ENCODE results near the gene USP47. TPM values are rescaled to one million over a fixed set of nuclear protein-coding genes. Genes with fewer than 3 reads are reported as not detected.
"Not testable (repeated sequence)": the region's sequence is repeated elsewhere in the genome, so short reads cannot be mapped to it uniquely, and the experiment has no call there.

The USP47 gene
- total RNA-seq, 1 experiment from 2014 or later = 24.2 TPM

GRCh38 chr11:11827272-11827671 is 14.5 kb upstream of the USP47 start:
- no TSS peak for BruUV-seq (replicated peaks)
- H3K4me3 ChIP-seq = no peak overlapping the region
- H3K79me2 ChIP-seq (ENCODE audit: low read depth) = no peaks in the 10 kb centered on the region
- no peaks in the 10 kb centered on the region for H3K27me3 ChIP-seq (ENCODE audit: insufficient read depth, low read depth)
- H3K4me1 ChIP-seq (replicated peaks; ENCODE audit: insufficient read depth) = no peaks in the 10 kb centered on the region
- no peaks in the 10 kb centered on the region for H3K9me3 ChIP-seq (ENCODE audit: insufficient read depth, low read depth)
- POLR2A ChIA-PET (ENCODE audit: unreplicated experiment) = interaction anchor here (0.5 to 0.6 kb wide), 2 partner anchors 78 to 79 kb away, joined by 5 to 6 read pairs; no protein-coding TSS in a partner anchor
- TF ChIP-seq EZH2 (IDR thresholded peaks at IDR 0.05; ENCODE audit: low read depth) (no peak), CTCF (conservative IDR thresholded peaks at IDR 0.05) (no peak)
- no peak overlapping the region for H3K27ac ChIP-seq
- no peaks in the 10 kb centered on the region for H4K20me1 ChIP-seq (ENCODE audit: insufficient read depth)
- H3K9me2 ChIP-seq (ENCODE audit: insufficient read depth) = no peaks in the 10 kb centered on the region
- intact Hi-C loops (cut with micrococcal nuclease; ENCODE audit: unreplicated experiment) = no loop called here
- H2AFZ ChIP-seq = no peak overlapping the region
- no peaks in the 10 kb centered on the region for H3F3A ChIP-seq (ENCODE audit: insufficient read depth, low read depth)
- H3K4me2 ChIP-seq = no peak overlapping the region
- no peaks in the 10 kb centered on the region for H3K36me3 ChIP-seq (ENCODE audit: low read depth)
- CTCF ChIA-PET = interaction anchor here (0.5 kb wide), 1 partner anchor 14 kb away, joined by 4 read pairs; no protein-coding TSS in a partner anchor
- DNase-seq = no peak

GRCh38 chr11:11831406-11831805 is 10.4 kb upstream of the USP47 start:
- H3K36me3 ChIP-seq (ENCODE audit: low read depth); H3K9me3 ChIP-seq (ENCODE audit: insufficient read depth, low read depth); H3F3A ChIP-seq (ENCODE audit: insufficient read depth, low read depth); BruUV-seq (replicated peaks); H3K4me2 ChIP-seq; CTCF ChIA-PET; POLR2A ChIA-PET (ENCODE audit: unreplicated experiment); DNase-seq; H3K4me3 ChIP-seq; H3K4me1 ChIP-seq (replicated peaks; ENCODE audit: insufficient read depth); H2AFZ ChIP-seq; H3K9me2 ChIP-seq (ENCODE audit: insufficient read depth); intact Hi-C loops (cut with micrococcal nuclease; ENCODE audit: unreplicated experiment); H4K20me1 ChIP-seq (ENCODE audit: insufficient read depth); H3K27ac ChIP-seq; H3K27me3 ChIP-seq (ENCODE audit: insufficient read depth, low read depth); H3K79me2 ChIP-seq (ENCODE audit: low read depth): not testable (repeated sequence)

GRCh38 chr11:11836676-11837231 is 5.0 kb upstream of the USP47 start:
- H3K27me3 ChIP-seq (ENCODE audit: insufficient read depth, low read depth) = no peaks in the 10 kb centered on the region
- H3F3A ChIP-seq (ENCODE audit: insufficient read depth, low read depth) = 0 out of 2 replicates have a peak, but pooled peaks cover under 1% of the 10 kb centered on the region
- TF ChIP-seq CTCF (conservative IDR thresholded peaks at IDR 0.05) (no peak), EZH2 (IDR thresholded peaks at IDR 0.05; ENCODE audit: low read depth) (no peak)
- no peaks in the 10 kb centered on the region; the same call in 1 of the 2 replicates for H3K9me3 ChIP-seq (ENCODE audit: insufficient read depth, low read depth)
- CTCF ChIA-PET = no interaction called here
- H3K27ac ChIP-seq = no peak overlapping the region
- no peaks in the 10 kb centered on the region for H3K9me2 ChIP-seq (ENCODE audit: insufficient read depth)
- POLR2A ChIA-PET (ENCODE audit: unreplicated experiment) = no interaction called here
- H3K4me2 ChIP-seq = no peak overlapping the region
- intact Hi-C loops (cut with micrococcal nuclease; ENCODE audit: unreplicated experiment) = no loop called here
- BruUV-seq (replicated peaks) = no TSS peak
- H3K36me3 ChIP-seq (ENCODE audit: low read depth) = no peaks in the 10 kb centered on the region
- DNase-seq = no peak
- 0 out of 2 replicates have a peak, but pooled peaks cover 7% of the 10 kb centered on the region for H3K4me1 ChIP-seq (replicated peaks; ENCODE audit: insufficient read depth)
- no peaks in the 10 kb centered on the region for H4K20me1 ChIP-seq (ENCODE audit: insufficient read depth)
- H2AFZ ChIP-seq = no peak overlapping the region
- no peak overlapping the region for H3K4me3 ChIP-seq
- H3K79me2 ChIP-seq (ENCODE audit: low read depth) = peaks cover under 1% of the 10 kb centered on the region; the same call in 1 of the 2 replicates

- BruUV-seq (replicated peaks) = no TSS peak
- Histone ChIP-seq H3K9me2 (ENCODE audit: insufficient read depth) (no peaks in the 10 kb centered on the region), H3K27ac (no peak overlapping the region), H3F3A (ENCODE audit: insufficient read depth, low read depth) (peaks cover 16% of the 10 kb centered on the region; the same call in 1 of the 2 replicates), H4K20me1 (ENCODE audit: insufficient read depth) (no peaks in the 10 kb centered on the region), H3K4me3 (no peak overlapping the region), H3K9me3 (ENCODE audit: insufficient read depth, low read depth) (no peaks in the 10 kb centered on the region; the same call in 1 of the 2 replicates), H2AFZ (no peak overlapping the region), H3K4me2 (no peak overlapping the region), H3K79me2 (ENCODE audit: low read depth) (peaks cover 30% of the 10 kb centered on the region), H3K36me3 (ENCODE audit: low read depth) (no peaks in the 10 kb centered on the region), H3K4me1 (replicated peaks; ENCODE audit: insufficient read depth) (peaks cover 18% of the 10 kb centered on the region), H3K27me3 (ENCODE audit: insufficient read depth, low read depth) (no peaks in the 10 kb centered on the region)
- ChIA-PET CTCF (interaction anchor here (0.6 kb wide), 1 partner anchor 252 kb away, joined by 4 read pairs; no protein-coding TSS in a partner anchor), POLR2A (ENCODE audit: unreplicated experiment) (no interaction called here)
- intact Hi-C loops (cut with micrococcal nuclease; ENCODE audit: unreplicated experiment) = loop anchor here (10.0 kb wide), 1 partner anchor 445 kb away; no protein-coding TSS in a partner anchor
- TF ChIP-seq CTCF (conservative IDR thresholded peaks at IDR 0.05) = no peak
- no peak for TF ChIP-seq EZH2 (IDR thresholded peaks at IDR 0.05; ENCODE audit: low read depth)
- DNase-seq = no peak
These were observed 2.1 kb upstream of the USP47 start for GRCh38 chr11:11839718-11840117.

All from PC-9 (cell line).